Upper lobe of right lung (tissue), 1 donor: Measurements from ENCODE around the gene PTPRN2. TPM values are rescaled to one million over a fixed set of nuclear protein-coding genes. Genes with fewer than 3 reads are reported as not detected.

Experiments
- ATAC-seq: fragments of 200-7000 bp; cut with Tn5 transposase; one replicate; pipeline ENCODE4 v1.9.1; 2020; ENCODE audit warnings: mild to moderate bottlenecking, moderate library complexity
- DNase-seq: peaks from one replicate; pipeline ENCODE4 v3.0.0-alpha.2; 2020
- H3K27ac ChIP-seq: fragments of 200-600 bp; one replicate; pipeline ENCODE4 v1.8.0; 2022
- H3K27me3 ChIP-seq: fragments of 200-600 bp; one replicate; pipeline ENCODE4 v1.8.0; 2022; ENCODE audit warnings: mild to moderate bottlenecking
- H3K36me3 ChIP-seq: fragments of 200-600 bp; one replicate; pipeline ENCODE4 v1.8.0; 2022
- H3K4me1 ChIP-seq: fragments of 200-600 bp; one replicate; pipeline ENCODE4 v1.8.0; 2022
- H3K4me3 ChIP-seq: fragments of 200-600 bp; one replicate; pipeline ENCODE4 v1.8.0; 2022; ENCODE audit warnings: mild to moderate bottlenecking
- H3K9me3 ChIP-seq: fragments of 200-600 bp; one replicate; pipeline ENCODE4 v1.8.0; 2022
- intact Hi-C: fragments of 100-400 bp; cut with DNase I; formaldehyde crosslinking; loops from one replicate; pipeline ENCODE4 v1.11.0; 2022
- total RNA-seq: library from RNA; stranded (reverse); fragmentation: NEBNext Ultra II Directional; extraction: Animal tissue kit (Norgen Biotek cat#: 25700); gene quantifications from one replicate; pipeline ENCODE4 v1.2.1, GENCODE V29; 2021
- TF ChIP-seq, protein P1 (sequence below): fragments of 200-600 bp; IDR thresholded peaks from one replicate; pipeline ENCODE4 v1.8.0; 2022; ENCODE audit warnings: antibody characterized with exemption
- donor health status: DM: no; HTN: yes; CAD: no; lungs with severe emphysema.

PTPRN2 gene
- total RNA-seq, 1 donor from 2014 or later = 4.9 TPM

DNA sequence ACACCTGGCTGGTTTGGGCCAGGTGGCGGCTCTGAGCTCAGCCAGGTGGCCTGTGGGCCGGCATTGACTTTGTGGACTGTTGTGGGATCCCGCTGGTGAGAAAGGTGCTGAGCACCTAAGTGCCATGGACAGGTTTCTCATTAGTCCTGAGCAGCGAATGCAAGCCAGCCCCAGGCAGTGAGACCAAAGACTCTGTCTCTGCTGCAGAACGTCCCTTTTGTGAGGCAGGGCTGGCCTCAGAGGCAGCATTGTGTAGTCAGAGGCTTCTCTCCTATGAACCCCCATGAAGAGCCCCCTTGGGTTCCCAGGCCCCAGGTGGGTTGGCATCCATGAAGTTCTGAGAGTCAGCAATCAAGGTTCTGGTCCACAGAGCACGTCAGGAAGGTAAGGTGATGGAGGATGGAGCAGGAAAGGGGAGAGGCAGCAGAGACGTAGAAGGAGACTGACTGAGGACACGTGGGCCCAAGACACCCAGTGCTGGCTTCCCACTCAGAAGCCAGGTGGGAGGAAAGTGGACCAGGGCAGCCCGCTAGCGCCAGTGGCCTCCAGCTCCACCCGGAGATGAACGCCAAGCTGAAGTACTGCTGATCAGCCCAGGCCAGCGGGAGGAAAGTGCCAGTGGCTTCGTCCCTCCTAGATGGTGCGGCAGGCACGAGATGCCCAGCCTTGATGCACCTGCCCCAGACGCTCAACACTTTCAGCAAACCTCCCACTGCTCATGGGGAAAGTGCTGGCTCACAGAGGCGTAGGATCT is 19.2 kb upstream of the PTPRN2 start:
- no peaks in the 10 kb centered on the region for H3K36me3 ChIP-seq
- no peak overlapping the region for H3K4me3 ChIP-seq
- H3K27ac ChIP-seq = no peak overlapping the region
- intact Hi-C loops = no loop called here
- no peaks in the 10 kb centered on the region for H3K27me3 ChIP-seq
- no peaks in the 10 kb centered on the region for H3K9me3 ChIP-seq
- ATAC-seq = no peak
- no peaks in the 10 kb centered on the region for H3K4me1 ChIP-seq
- TF ChIP-seq, protein P1, sequence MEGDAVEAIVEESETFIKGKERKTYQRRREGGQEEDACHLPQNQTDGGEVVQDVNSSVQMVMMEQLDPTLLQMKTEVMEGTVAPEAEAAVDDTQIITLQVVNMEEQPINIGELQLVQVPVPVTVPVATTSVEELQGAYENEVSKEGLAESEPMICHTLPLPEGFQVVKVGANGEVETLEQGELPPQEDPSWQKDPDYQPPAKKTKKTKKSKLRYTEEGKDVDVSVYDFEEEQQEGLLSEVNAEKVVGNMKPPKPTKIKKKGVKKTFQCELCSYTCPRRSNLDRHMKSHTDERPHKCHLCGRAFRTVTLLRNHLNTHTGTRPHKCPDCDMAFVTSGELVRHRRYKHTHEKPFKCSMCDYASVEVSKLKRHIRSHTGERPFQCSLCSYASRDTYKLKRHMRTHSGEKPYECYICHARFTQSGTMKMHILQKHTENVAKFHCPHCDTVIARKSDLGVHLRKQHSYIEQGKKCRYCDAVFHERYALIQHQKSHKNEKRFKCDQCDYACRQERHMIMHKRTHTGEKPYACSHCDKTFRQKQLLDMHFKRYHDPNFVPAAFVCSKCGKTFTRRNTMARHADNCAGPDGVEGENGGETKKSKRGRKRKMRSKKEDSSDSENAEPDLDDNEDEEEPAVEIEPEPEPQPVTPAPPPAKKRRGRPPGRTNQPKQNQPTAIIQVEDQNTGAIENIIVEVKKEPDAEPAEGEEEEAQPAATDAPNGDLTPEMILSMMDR = no peak
- DNase-seq = no peak

DNA sequence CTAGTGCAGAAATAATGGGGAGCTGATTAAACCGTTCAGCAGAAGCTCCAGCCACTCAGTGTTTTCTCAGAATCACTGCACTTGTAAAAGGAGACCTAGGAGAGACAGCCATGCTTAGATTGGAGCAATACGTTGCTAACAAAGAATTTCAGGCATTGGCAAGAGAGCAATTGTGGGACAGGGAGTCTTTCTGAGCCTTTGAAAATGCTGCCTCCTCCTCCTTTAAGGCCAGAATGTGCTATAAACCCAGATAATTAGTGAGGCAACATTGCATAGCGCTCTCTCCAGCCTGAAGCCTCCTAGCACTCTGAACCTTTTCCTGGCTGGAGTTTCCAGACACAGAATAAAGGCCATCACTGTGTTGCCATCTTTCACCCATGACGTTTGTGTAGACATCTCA is 18.5 kb upstream of the PTPRN2 start:
- no peaks in the 10 kb centered on the region for H3K4me1 ChIP-seq
- H3K27ac ChIP-seq = no peak overlapping the region
- TF ChIP-seq, protein P1 = no peak
- DNase-seq (no peak), ATAC-seq (no peak)
- no peaks in the 10 kb centered on the region for H3K9me3 ChIP-seq
- no peaks in the 10 kb centered on the region for H3K36me3 ChIP-seq
- H3K27me3 ChIP-seq = no peaks in the 10 kb centered on the region
- H3K4me3 ChIP-seq = no peak overlapping the region
- intact Hi-C loops = no loop called here

- TF ChIP-seq, protein P1 = no peak
- DNase-seq = no peak
Measured at GRCh38 chr7:158603773-158604755, 16.4 kb upstream of the PTPRN2 start.

GRCh38 chr7:158602905-158603772 is 15.5 kb upstream of the PTPRN2 start:
- Histone ChIP-seq H3K36me3 (no peaks in the 10 kb centered on the region), H3K9me3 (no peaks in the 10 kb centered on the region), H3K4me1 (no peaks in the 10 kb centered on the region), H3K27me3 (no peaks in the 10 kb centered on the region), H3K4me3 (no peak overlapping the region), H3K27ac (no peak overlapping the region)
- ATAC-seq (no peak), DNase-seq (no peak)
- TF ChIP-seq, protein P1 = no peak
- intact Hi-C loops = no loop called here

More at GRCh38 chr7:158603773-158604755, 16.4 kb upstream of the PTPRN2 start:
- no peaks in the 10 kb centered on the region for H3K9me3 ChIP-seq
- H3K4me1 ChIP-seq = no peaks in the 10 kb centered on the region
- peak; percentile 15 for ATAC-seq
- H3K4me3 ChIP-seq = no peak overlapping the region
- intact Hi-C loops = no loop called here
- no peak overlapping the region for H3K27ac ChIP-seq
- no peaks in the 10 kb centered on the region for H3K27me3 ChIP-seq
- H3K36me3 ChIP-seq = no peaks in the 10 kb centered on the region

- intact Hi-C loops = no loop called here
- no peaks in the 10 kb centered on the region for H3K9me3 ChIP-seq
- DNase-seq (no peak), ATAC-seq (no peak)
- H3K27ac ChIP-seq = no peak overlapping the region
- no peaks in the 10 kb centered on the region for H3K27me3 ChIP-seq
- no peak overlapping the region for H3K4me3 ChIP-seq
- TF ChIP-seq, protein P1 = no peak
- H3K36me3 ChIP-seq = no peaks in the 10 kb centered on the region
- no peaks in the 10 kb centered on the region for H3K4me1 ChIP-seq
Measured at GRCh38 chr7:158602041-158602440, 14.4 kb upstream of the PTPRN2 start.
